Measurements from ENCODE around the gene MSL1. TPM values are rescaled to one million over a fixed set of nuclear protein-coding genes. Genes with fewer than 3 reads are reported as not detected.

The MSL1 gene
- polyA plus RNA-seq, 1 donor from 2014 or later: 137 TPM

- no peaks in the 10 kb centered on the region for H3K9me3 ChIP-seq (ENCODE audit: low read length)
- H3K36me3 ChIP-seq (ENCODE audit: insufficient read depth, low read length): no peaks in the 10 kb centered on the region
- TF ChIP-seq EP300 (conservative IDR thresholded peaks at IDR 0.05; ENCODE audit: poor library complexity, severe bottlenecking) (no peak), POLR2AphosphoS5 (IDR thresholded peaks at IDR 0.05) (no peak), CTCF (IDR thresholded peaks at IDR 0.05; ENCODE audit: poor library complexity, severe bottlenecking) (no peak), TAF1 (IDR thresholded peaks at IDR 0.05; ENCODE audit: low read depth) (no peak), MXI1 (conservative IDR thresholded peaks at IDR 0.05; ENCODE audit: poor library complexity, severe bottlenecking) (no peak), RAD21 (conservative IDR thresholded peaks at IDR 0.05) (no peak), SMC3 (conservative IDR thresholded peaks at IDR 0.05; ENCODE audit: poor library complexity) (no peak), EZH2 (IDR thresholded peaks at IDR 0.05; ENCODE audit: borderline replicate concordance, insufficient read depth, low read length, poor library complexity, severe bottlenecking) (no peak)
- TF ChIP-seq, protein P1, sequence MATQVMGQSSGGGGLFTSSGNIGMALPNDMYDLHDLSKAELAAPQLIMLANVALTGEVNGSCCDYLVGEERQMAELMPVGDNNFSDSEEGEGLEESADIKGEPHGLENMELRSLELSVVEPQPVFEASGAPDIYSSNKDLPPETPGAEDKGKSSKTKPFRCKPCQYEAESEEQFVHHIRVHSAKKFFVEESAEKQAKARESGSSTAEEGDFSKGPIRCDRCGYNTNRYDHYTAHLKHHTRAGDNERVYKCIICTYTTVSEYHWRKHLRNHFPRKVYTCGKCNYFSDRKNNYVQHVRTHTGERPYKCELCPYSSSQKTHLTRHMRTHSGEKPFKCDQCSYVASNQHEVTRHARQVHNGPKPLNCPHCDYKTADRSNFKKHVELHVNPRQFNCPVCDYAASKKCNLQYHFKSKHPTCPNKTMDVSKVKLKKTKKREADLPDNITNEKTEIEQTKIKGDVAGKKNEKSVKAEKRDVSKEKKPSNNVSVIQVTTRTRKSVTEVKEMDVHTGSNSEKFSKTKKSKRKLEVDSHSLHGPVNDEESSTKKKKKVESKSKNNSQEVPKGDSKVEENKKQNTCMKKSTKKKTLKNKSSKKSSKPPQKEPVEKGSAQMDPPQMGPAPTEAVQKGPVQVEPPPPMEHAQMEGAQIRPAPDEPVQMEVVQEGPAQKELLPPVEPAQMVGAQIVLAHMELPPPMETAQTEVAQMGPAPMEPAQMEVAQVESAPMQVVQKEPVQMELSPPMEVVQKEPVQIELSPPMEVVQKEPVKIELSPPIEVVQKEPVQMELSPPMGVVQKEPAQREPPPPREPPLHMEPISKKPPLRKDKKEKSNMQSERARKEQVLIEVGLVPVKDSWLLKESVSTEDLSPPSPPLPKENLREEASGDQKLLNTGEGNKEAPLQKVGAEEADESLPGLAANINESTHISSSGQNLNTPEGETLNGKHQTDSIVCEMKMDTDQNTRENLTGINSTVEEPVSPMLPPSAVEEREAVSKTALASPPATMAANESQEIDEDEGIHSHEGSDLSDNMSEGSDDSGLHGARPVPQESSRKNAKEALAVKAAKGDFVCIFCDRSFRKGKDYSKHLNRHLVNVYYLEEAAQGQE (IDR thresholded peaks at IDR 0.05; ENCODE audit: borderline replicate concordance): no peak
- H4K20me1 ChIP-seq (ENCODE audit: insufficient read depth): no peaks in the 10 kb centered on the region
- no peaks in the 10 kb centered on the region for H3K9me2 ChIP-seq (ENCODE audit: insufficient read depth, low read length)
- no peaks in the 10 kb centered on the region for H3F3A ChIP-seq (ENCODE audit: insufficient read depth, low read length, poor library complexity, severe bottlenecking)
- H3K4me2 ChIP-seq (ENCODE audit: low read length): no peak overlapping the region
- H3K27ac ChIP-seq (ENCODE audit: low read length): no peak overlapping the region
- no peak overlapping the region for H3K4me3 ChIP-seq (ENCODE audit: low read length)
- no peak overlapping the region for H3K9ac ChIP-seq (ENCODE audit: low read length)
- H2AFZ ChIP-seq (ENCODE audit: low read depth, low read length): no peak overlapping the region
- H3K79me2 ChIP-seq (replicated peaks; ENCODE audit: insufficient read depth, low read length): peaks cover 28% of the 10 kb centered on the region
- H3K27me3 ChIP-seq (ENCODE audit: insufficient read depth, low read depth, low read length): no peaks in the 10 kb centered on the region
These were observed 28.5 kb downstream of the MSL1 start for GRCh38 chr17:40150276-40150675.

- no peaks in the 10 kb centered on the region for H3K27me3 ChIP-seq (ENCODE audit: insufficient read depth, low read depth, low read length)
- no peak overlapping the region for H3K27ac ChIP-seq (ENCODE audit: low read length)
- no peaks in the 10 kb centered on the region for H3K9me3 ChIP-seq (ENCODE audit: low read length)
- H3F3A ChIP-seq (ENCODE audit: insufficient read depth, low read length, poor library complexity, severe bottlenecking): no peaks in the 10 kb centered on the region
- no peak overlapping the region for H3K4me3 ChIP-seq (ENCODE audit: low read length)
- no peak for TF ChIP-seq MXI1 (conservative IDR thresholded peaks at IDR 0.05; ENCODE audit: poor library complexity, severe bottlenecking)
- no peak for TF ChIP-seq CTCF (IDR thresholded peaks at IDR 0.05; ENCODE audit: poor library complexity, severe bottlenecking)
- TF ChIP-seq SMC3 (conservative IDR thresholded peaks at IDR 0.05; ENCODE audit: poor library complexity): no peak
- no peak for TF ChIP-seq EZH2 (IDR thresholded peaks at IDR 0.05; ENCODE audit: borderline replicate concordance, insufficient read depth, low read length, poor library complexity, severe bottlenecking)
- TF ChIP-seq, protein P1 (IDR thresholded peaks at IDR 0.05; ENCODE audit: borderline replicate concordance): no peak
- TF ChIP-seq POLR2AphosphoS5 (IDR thresholded peaks at IDR 0.05): no peak
- TF ChIP-seq TAF1 (IDR thresholded peaks at IDR 0.05; ENCODE audit: low read depth): no peak
- TF ChIP-seq EP300 (conservative IDR thresholded peaks at IDR 0.05; ENCODE audit: poor library complexity, severe bottlenecking): no peak
- TF ChIP-seq RAD21 (conservative IDR thresholded peaks at IDR 0.05): no peak
- no peaks in the 10 kb centered on the region for H4K20me1 ChIP-seq (ENCODE audit: insufficient read depth)
- no peak overlapping the region for H2AFZ ChIP-seq (ENCODE audit: low read depth, low read length)
- no peaks in the 10 kb centered on the region for H3K36me3 ChIP-seq (ENCODE audit: insufficient read depth, low read length)
- H3K9me2 ChIP-seq (ENCODE audit: insufficient read depth, low read length): no peaks in the 10 kb centered on the region
- no peak overlapping the region for H3K9ac ChIP-seq (ENCODE audit: low read length)
- H3K4me2 ChIP-seq (ENCODE audit: low read length): no peak overlapping the region
- H3K79me2 ChIP-seq (replicated peaks; ENCODE audit: insufficient read depth, low read length): peaks cover 38% of the 10 kb centered on the region
These were observed 29.7 kb downstream of the MSL1 start for GRCh38 chr17:40151414-40151963.
